Adrenal gland (tissue), 12 donors: ENCODE measurements around the gene GALE. TPM values are rescaled to one million over a fixed set of nuclear protein-coding genes. Genes with fewer than 3 reads are reported as not detected.

Experiments used
- DNase-seq, 7 donors: peaks; one replicate each; pipeline ENCODE4 v3.0.0-alpha.2; 2019 to 2020
- H3K27ac ChIP-seq, 5 donors: fragments of 200-600 bp; sonication (generic) in 4 of 5; 1 replicate in 3 of 5; 2 replicates in 2 of 5; pipeline versions ENCODE4 v1.5.1 to v1.8.0; 2016 to 2020; ENCODE audit warnings: mild to moderate bottlenecking in 1 of 5
- H3K27me3 ChIP-seq: fragments of 200-600 bp; 2 replicates; pipeline ENCODE4 v1.8.0; 2021
- H3K36me3 ChIP-seq, 2 donors: fragments of 200-600 bp; replicated peaks in 1 of 2; 1 replicate in 1 of 2; 2 replicates in 1 of 2; pipeline versions ENCODE4 v1.5.1 to v1.8.0; 2018 to 2022
- H3K4me1 ChIP-seq, 2 donors: fragments of 200-600 bp; replicated peaks in 1 of 2; 1 replicate in 1 of 2; 2 replicates in 1 of 2; pipeline versions ENCODE4 v1.5.1 to v1.8.0; 2018 to 2021
- H3K4me3 ChIP-seq, 4 donors: fragments of 200-600 bp; sonication (generic) in 3 of 4; one replicate each; pipeline ENCODE4 v1.5.1; 2016 to 2018
- H3K9me3 ChIP-seq, 3 donors: fragments of 200-600 bp; sonication (generic) in 1 of 3; replicated peaks in 1 of 3; 1 replicate in 2 of 3; 2 replicates in 1 of 3; pipeline versions ENCODE4 v1.5.1 to v1.8.0; 2016 to 2021
- POLR2A ChIP-seq, 2 donors: fragments of 450-650 bp; IDR thresholded peaks; one replicate each; pipeline ENCODE4 v1.6.1; 2017; ENCODE audit warnings: antibody characterized with exemption in 2 of 2, mild to moderate bottlenecking in 2 of 2, moderate library complexity in 1 of 2
- WGBS, 4 donors: extraction: QIAGEN DNeasy Blood & Tissue Kit in 2 of 4; methylation state at CpG; one replicate each; pipeline versions ENCODE4 v1.1.5 to v1.1.7; 2013 to 2017; 5-methylcytosine and 5-hydroxymethylcytosine counted together
- intact Hi-C, 2 donors: fragments of 100-400 bp; cut with DNase I; formaldehyde crosslinking; loops; one replicate each; pipeline versions ENCODE4 v1.14.1 to v1.15.0; 2022 to 2023
- polyA plus RNA-seq, 3 donors: library from polyadenylated mRNA; stranded (reverse); fragments of 200-250 nt in 2 of 3; fragments of 350-450 nt in 1 of 3; fragmentation: Illumina TruSeq in 1 of 3; extraction: RNeasy Lipid Tissue Mini Kit (QIAGEN cat#74804) in 1 of 3; gene quantifications; one replicate each; pipeline ENCODE4 v1.2.3, GENCODE V29; 2013 to 2014
- total RNA-seq, 9 donors: library from RNA; depleted of rRNA in 4 of 9; stranded (reverse); fragments of >200 nt in 4 of 9; fragments of 120-200 nt in 1 of 9; fragmentation: NEBNext Ultra II Directional in 1 of 9; extraction: Animal tissue kit (Norgen Biotek cat#: 25700) in 1 of 9; gene quantifications; one replicate each; pipeline versions ENCODE4 v1.1.0 to v1.2.4, GENCODE V29; 2013 to 2023
- TF ChIP-seq, protein P1 (sequence below), 6 experiments: fragments of 450-650 bp in 4 of 6; fragments of 200-600 bp in 2 of 6; sonication (generic) in 1 of 6; IDR thresholded peaks; 1 replicate in 5 of 6; 2 replicates in 1 of 6; pipeline versions ENCODE4 v1.5.1 to v1.8.0; 2016 to 2021; ENCODE audit warnings: antibody characterized with exemption in 6 of 6, mild to moderate bottlenecking in 2 of 6, moderate library complexity in 1 of 6
- donor health status: healthy with polysubstance abuse.
- donor health status: Bipolar disorder and iron deficiency.
- donor health status: DM: yes; HTN: yes; CAD: no.
- donor health status: DM: no; HTN: no; CAD: no.
- donor health status: DM: no; HTN: no; CAD: no.
- donor health status: DM: yes; HTN: yes; CAD: no.

GALE gene
- total and polyA plus RNA-seq, 12 donors = 12.0 to 80.8 (median 29.9) TPM

DNA sequence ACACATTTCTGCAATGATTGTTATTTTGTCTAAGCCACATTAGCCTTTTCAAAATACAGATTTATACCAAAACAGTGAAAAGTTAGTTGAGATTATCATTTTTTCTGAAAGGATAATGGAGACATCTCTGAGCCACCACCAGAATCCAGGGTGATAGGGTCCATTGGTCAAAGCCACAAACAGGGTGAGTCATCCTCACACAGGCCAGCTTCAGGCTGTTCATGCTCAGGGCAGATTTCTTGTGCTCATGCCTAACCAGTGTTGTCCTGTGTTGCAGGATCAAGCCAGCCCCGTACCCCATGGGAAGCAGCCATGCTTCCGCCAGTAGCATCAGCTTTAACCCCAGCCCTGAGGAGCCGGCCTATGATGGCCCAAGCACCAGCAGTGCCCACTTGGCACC lies 43.9 kb downstream of the GALE start:
- Histone ChIP-seq H3K27ac (no peak overlapping the region), H3K27me3 (no peaks in the 10 kb centered on the region), H3K4me1 (peaks cover 0 to 5% of the 10 kb centered on the region in 2 donors), H3K36me3 (peaks cover 0 to 100% of the 10 kb centered on the region in 2 donors), H3K4me3 (no peak overlapping the region), H3K9me3 (no peaks in the 10 kb centered on the region)
- WGBS, 4 donors = 81 to 100% (median 87%) methylated on average over 1 to 3 of the region's 3 CpGs
- DNase-seq = peak in 5 of 7 donors; percentile 18 to 45 (median 40)
- intact Hi-C loops = loop anchor here in 1 of 2 donors (10.0 kb wide), 1 partner anchor 62 kb away; the partner anchor contains the start of gene RPL11
- TF ChIP-seq POLR2A (IDR thresholded peaks at IDR 0.05) = no peak
- TF ChIP-seq, protein P1, sequence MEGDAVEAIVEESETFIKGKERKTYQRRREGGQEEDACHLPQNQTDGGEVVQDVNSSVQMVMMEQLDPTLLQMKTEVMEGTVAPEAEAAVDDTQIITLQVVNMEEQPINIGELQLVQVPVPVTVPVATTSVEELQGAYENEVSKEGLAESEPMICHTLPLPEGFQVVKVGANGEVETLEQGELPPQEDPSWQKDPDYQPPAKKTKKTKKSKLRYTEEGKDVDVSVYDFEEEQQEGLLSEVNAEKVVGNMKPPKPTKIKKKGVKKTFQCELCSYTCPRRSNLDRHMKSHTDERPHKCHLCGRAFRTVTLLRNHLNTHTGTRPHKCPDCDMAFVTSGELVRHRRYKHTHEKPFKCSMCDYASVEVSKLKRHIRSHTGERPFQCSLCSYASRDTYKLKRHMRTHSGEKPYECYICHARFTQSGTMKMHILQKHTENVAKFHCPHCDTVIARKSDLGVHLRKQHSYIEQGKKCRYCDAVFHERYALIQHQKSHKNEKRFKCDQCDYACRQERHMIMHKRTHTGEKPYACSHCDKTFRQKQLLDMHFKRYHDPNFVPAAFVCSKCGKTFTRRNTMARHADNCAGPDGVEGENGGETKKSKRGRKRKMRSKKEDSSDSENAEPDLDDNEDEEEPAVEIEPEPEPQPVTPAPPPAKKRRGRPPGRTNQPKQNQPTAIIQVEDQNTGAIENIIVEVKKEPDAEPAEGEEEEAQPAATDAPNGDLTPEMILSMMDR (IDR thresholded peaks at IDR 0.05) = no peak

DNA sequence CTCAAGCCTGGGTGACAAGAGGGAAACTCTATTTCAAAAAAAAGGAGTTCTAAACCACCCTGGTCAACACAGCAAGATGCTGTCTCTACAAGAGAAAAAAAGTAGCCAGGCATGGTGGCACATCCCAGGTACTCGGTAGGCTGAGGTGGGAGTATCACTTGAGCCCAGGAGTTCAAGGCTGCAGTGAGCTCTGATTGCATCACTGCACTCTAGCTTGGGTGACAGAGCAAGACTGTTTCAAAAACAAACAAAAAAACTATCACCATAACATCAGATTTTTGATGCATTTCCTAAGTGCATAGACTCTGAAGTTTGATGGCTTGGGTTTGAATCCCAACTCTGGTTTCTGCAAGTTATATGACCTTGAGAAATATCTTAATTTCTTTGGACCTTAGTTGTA lies 47.6 kb downstream of the GALE start:
- intact Hi-C loops = loop anchor here in 1 of 2 donors (10.0 kb wide), 1 partner anchor 58 kb away; the partner anchor contains the start of gene RPL11
- DNase-seq = peak in 1 of 7 donors; percentile 28
- WGBS, 4 donors = 38 to 74% (median 48%) methylated on average over 1 of the region's 1 CpG
- Histone ChIP-seq H3K27ac (no peak overlapping the region), H3K27me3 (no peaks in the 10 kb centered on the region), H3K36me3 (peaks cover 0 to 87% of the 10 kb centered on the region in 2 donors), H3K4me3 (no peak overlapping the region), H3K9me3 (no peaks in the 10 kb centered on the region), H3K4me1 (peaks cover 0 to 16% of the 10 kb centered on the region in 2 donors)
- no peak for TF ChIP-seq POLR2A (IDR thresholded peaks at IDR 0.05)
- TF ChIP-seq, protein P1 (IDR thresholded peaks at IDR 0.05) = no peak

DNA sequence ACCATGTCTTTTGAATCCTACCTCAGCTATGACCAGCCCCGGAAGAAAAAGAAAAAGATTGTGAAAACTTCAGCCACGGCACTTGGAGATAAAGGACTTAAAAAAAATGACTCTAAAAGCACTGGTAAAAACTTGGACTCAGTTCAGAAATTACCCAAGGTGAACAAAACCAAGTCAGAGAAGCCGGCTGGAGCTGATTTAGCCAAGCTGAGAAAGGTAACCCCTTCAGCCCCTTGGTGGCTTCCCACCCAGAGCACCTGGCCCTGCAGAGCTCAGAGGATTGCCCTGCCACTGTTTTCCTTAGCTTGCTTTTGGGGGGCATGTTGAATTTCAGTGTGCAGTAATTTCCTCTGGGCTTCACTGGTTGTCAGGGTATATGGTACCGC lies 48.7 kb downstream of the GALE start:
- Histone ChIP-seq H3K27ac (peak overlapping the region in 2 of 5 donors; percentile 33 to 39), H3K36me3 (peaks cover 0 to 76% of the 10 kb centered on the region in 2 donors), H3K9me3 (no peaks in the 10 kb centered on the region), H3K27me3 (no peaks in the 10 kb centered on the region), H3K4me3 (no peak overlapping the region), H3K4me1 (peaks cover 0 to 27% of the 10 kb centered on the region in 2 donors)
- intact Hi-C loops = loop anchor here in 1 of 2 donors (10.0 kb wide), 1 partner anchor 57 kb away; the partner anchor contains the start of gene RPL11
- peak in 1 of 7 donors; percentile 8 for DNase-seq
- 53 to 62% (median 61%) methylated on average over 4 of the region's 4 CpGs for WGBS, 4 donors
- TF ChIP-seq, protein P1 (IDR thresholded peaks at IDR 0.05) = no peak
- TF ChIP-seq POLR2A (IDR thresholded peaks at IDR 0.05) = no peak

DNA sequence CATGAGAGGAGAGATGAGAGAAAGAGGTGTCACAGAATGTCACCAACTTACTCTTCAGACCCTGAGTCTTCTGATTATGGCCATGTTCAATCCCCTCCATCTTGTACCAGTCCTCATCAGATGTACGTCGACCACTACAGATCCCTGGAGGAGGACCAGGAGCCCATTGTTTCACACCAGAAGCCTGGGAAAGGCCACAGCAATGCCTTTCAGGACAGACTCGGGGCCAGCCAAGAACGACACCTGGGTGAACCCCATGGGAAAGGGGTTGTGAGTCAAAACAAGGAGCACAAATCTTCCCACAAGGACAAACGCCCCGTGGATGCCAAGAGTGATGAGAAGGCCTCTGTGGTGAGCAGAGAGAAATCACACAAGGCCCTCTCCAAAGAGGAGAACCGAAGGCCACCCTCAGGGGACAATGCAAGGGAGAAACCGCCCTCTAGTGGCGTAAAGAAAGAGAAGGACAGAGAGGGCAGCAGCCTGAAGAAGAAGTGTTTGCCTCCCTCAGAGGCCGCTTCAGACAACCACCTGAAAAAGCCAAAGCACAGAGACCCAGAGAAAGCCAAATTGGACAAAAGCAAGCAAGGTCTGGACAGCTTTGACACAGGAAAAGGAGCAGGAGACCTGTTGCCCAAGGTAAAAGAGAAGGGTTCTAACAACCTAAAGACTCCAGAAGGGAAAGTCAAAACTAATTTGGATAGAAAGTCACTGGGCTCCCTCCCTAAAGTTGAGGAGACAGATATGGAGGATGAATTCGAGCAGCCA lies 49.3 kb downstream of the GALE start:
- peaks cover 0 to 71% of the 10 kb centered on the region in 2 donors for H3K36me3 ChIP-seq
- no peaks in the 10 kb centered on the region for H3K27me3 ChIP-seq
- peaks cover 0 to 29% of the 10 kb centered on the region in 2 donors for H3K4me1 ChIP-seq
- intact Hi-C loops = loop anchor here in 1 of 2 donors (10.0 kb wide), 1 partner anchor 56 kb away; the partner anchor contains the start of gene RPL11
- peak overlapping the region in 2 of 5 donors; percentile 39 to 65 for H3K27ac ChIP-seq
- H3K4me3 ChIP-seq = no peak overlapping the region
- DNase-seq = peak; percentile 69 to 92 (median 84)
- no peaks in the 10 kb centered on the region for H3K9me3 ChIP-seq
- WGBS, 4 donors = 22 to 45% (median 39%) methylated on average over 11 of the region's 11 CpGs
- TF ChIP-seq, protein P1 (IDR thresholded peaks at IDR 0.05) = peak; percentile 46 to 74 (median 64)
- TF ChIP-seq POLR2A (IDR thresholded peaks at IDR 0.05) = no peak
